HepG2 (cell line): ENCODE measurements around the gene KATNB1.

Experiments
- CBFB ChIP-seq: sonication (generic); formaldehyde crosslinking; IDR thresholded peaks from 2 replicates; pipeline ENCODE4 v1.4.0; 2020; ENCODE audit warnings: missing genetic modification reagents
- CTCF ChIP-seq: sonication (generic); formaldehyde crosslinking; IDR thresholded peaks from 2 replicates; pipeline ENCODE4 v1.5.0; 2020; ENCODE audit warnings: mild to moderate bottlenecking, missing genetic modification reagents, moderate library complexity
- EZH2 ChIP-seq: conservative IDR thresholded peaks from 2 replicates; pipeline ENCODE4 v1.6.1; 2012; ENCODE audit warnings: mild to moderate bottlenecking, low read depth, low read length, moderate library complexity
- MZF1 ChIP-seq: sonication (generic); formaldehyde crosslinking; IDR thresholded peaks from 2 replicates; pipeline ENCODE4 v1.8.1; 2023; ENCODE audit warnings: mild to moderate bottlenecking, missing genetic modification reagents, borderline replicate concordance
- NBN ChIP-seq: fragments of 450-650 bp; conservative IDR thresholded peaks from 2 replicates; pipeline ENCODE4 v1.6.1; 2017
- NCOA1 ChIP-seq: sonication (generic); formaldehyde crosslinking; IDR thresholded peaks from 2 replicates; pipeline ENCODE4 v1.9.0; 2021; ENCODE audit warnings: missing genetic modification reagents
- RAD21 ChIP-seq: fragments of 450-650 bp; formaldehyde crosslinking; IDR thresholded peaks from 2 replicates; pipeline ENCODE4 v1.5.0; 2020; ENCODE audit warnings: mild to moderate bottlenecking
- REST ChIP-seq, 2 experiments: IDR thresholded peaks; 2 replicates each; pipeline ENCODE4 v1.6.1; 2011 to 2012; ENCODE audit warnings: low read length in 2 of 2, borderline replicate concordance in 1 of 2, low read depth in 1 of 2, mild to moderate bottlenecking in 1 of 2, moderate library complexity in 1 of 2
- WIZ ChIP-seq: sonication (generic); formaldehyde crosslinking; IDR thresholded peaks from 2 replicates; pipeline ENCODE4 v1.5.1; 2020; ENCODE audit warnings: mild to moderate bottlenecking, missing genetic modification reagents
- ZFP36 ChIP-seq: fragments of 150-350 bp; IDR thresholded peaks from 2 replicates; pipeline ENCODE4 v1.6.1; 2018; ENCODE audit warnings: borderline replicate concordance, low read length, low read depth; ENCODE audit not compliant: partially characterized antibody
- ZNF501 ChIP-seq: sonication (generic); formaldehyde crosslinking; IDR thresholded peaks from 2 replicates; pipeline ENCODE4 v1.5.1; 2020; ENCODE audit warnings: mild to moderate bottlenecking, moderate library complexity, missing genetic modification reagents

GRCh38 chr16:57797216-57797525, 61.6 kb downstream of the KATNB1 start:
- TF ChIP-seq WIZ (CRISPR knock-in tag) (no peak), NBN (no peak), REST (IDR thresholded peaks at IDR 0.05; ENCODE audit: borderline replicate concordance in 1 of 2, low read depth in 1 of 2, low read length in 2 of 2) (peak in 1 of 2 experiments; percentile 37; a peak in 1 of 4 replicates), CTCF (CRISPR knock-in tag) (no peak), ZNF501 (no peak), MZF1 (CRISPR knock-in tag) (no peak; the same call in 1 of the 2 replicates), RAD21 (CRISPR knock-in tag) (no peak), CBFB (no peak), EZH2 (no peak), ZFP36 (no peak), NCOA1 (CRISPR knock-in tag) (no peak)
